ENCODE measurements around the gene FCHO2.
"Not testable (repeated sequence)": the region's sequence is repeated elsewhere in the genome, so short reads cannot be mapped to it uniquely, and the experiment has no call there.

The FCHO2 gene

GRCh38 chr5:72955768-72956323 is at the start of gene FCHO2:
FCHO2 (plus strand) TSS chr5:72956041; CDS start chr5:72956097, 56 bp downstream.
- DNase-seq, result peak; percentile 96

GRCh38 chr5:72906806-72907205 is 49.0 kb upstream of the FCHO2 start:
- DNase-seq, result no peak

GRCh38 chr5:72908664-72909063 is 47.2 kb upstream of the FCHO2 start:
- no peak for DNase-seq

- DNase-seq, result no peak
Measured at GRCh38 chr5:72917371-72917776, 38.5 kb upstream of the FCHO2 start.

GRCh38 chr5:72920690-72921502 is 34.9 kb upstream of the FCHO2 start:
- no peak for DNase-seq

- no peak for DNase-seq
Measured at GRCh38 chr5:72921886-72922285, 34.0 kb upstream of the FCHO2 start.

- DNase-seq, result no peak
Measured at GRCh38 chr5:72922422-72922821, 33.4 kb upstream of the FCHO2 start.

- no peak for DNase-seq
Measured at GRCh38 chr5:72925336-72926010, 30.4 kb upstream of the FCHO2 start.

GRCh38 chr5:72932686-72933085 is 23.2 kb upstream of the FCHO2 start:
- DNase-seq, result not testable (repeated sequence)

GRCh38 chr5:72934953-72935725 is 20.7 kb upstream of the FCHO2 start:
- DNase-seq, result not testable (repeated sequence)

GRCh38 chr5:72936893-72937292 is 18.9 kb upstream of the FCHO2 start:
- DNase-seq, result no peak

- DNase-seq, result no peak
Measured at GRCh38 chr5:72937517-72938061, 18.3 kb upstream of the FCHO2 start.

GRCh38 chr5:72938206-72938605 is 17.6 kb upstream of the FCHO2 start:
- DNase-seq, result no peak

- no peak for DNase-seq
Measured at GRCh38 chr5:72940082-72940481, 15.8 kb upstream of the FCHO2 start.

GRCh38 chr5:72943307-72943706 is 12.5 kb upstream of the FCHO2 start:
- no peak for DNase-seq

- DNase-seq, result no peak
Measured at GRCh38 chr5:72947498-72947897, 8.3 kb upstream of the FCHO2 start.

GRCh38 chr5:72949481-72949880 is 6.4 kb upstream of the FCHO2 start:
- no peak for DNase-seq

GRCh38 chr5:72951671-72952468 is 4.0 kb upstream of the FCHO2 start:
- DNase-seq, result no peak

GRCh38 chr5:72954389-72954788 is 1.5 kb upstream of the FCHO2 start:
- DNase-seq, result no peak

GRCh38 chr5:72955143-72955767 is 586 bp upstream of the FCHO2 start:
- DNase-seq, result no peak

- peak; percentile 11 for DNase-seq
Measured at GRCh38 chr5:72956324-72957140, 691 bp downstream of the FCHO2 start.

Measured in stimulated activated CD4-positive, alpha-beta T cell treated with anti-CD3 and anti-CD28 coated beads, Interleukin-4, amount 100 ng/mL, for 24 hours (primary cell).